CD4-positive, alpha-beta T cell (primary cell): ENCODE results near the gene PTPRN2. TPM values are rescaled to one million over a fixed set of nuclear protein-coding genes. Genes with fewer than 3 reads are reported as not detected.

Experiments
- ATAC-seq: fragments of 200-7000 bp; cut with Tn5 transposase; one replicate; pipeline ENCODE4 v1.10.0; 2022; ENCODE audit warnings: mild to moderate bottlenecking; ENCODE audit not compliant: poor library complexity
- CTCF ChIA-PET: fragments of 350-600 bp; sonication (Branson Sonifier 250); formaldehyde crosslinking; loops from one replicate; lab custom pipeline; 2021; ENCODE audit warnings: antibody characterized with exemption, inconsistent platforms; lab: Charles Lee
- POLR2A ChIA-PET: fragments of 350-600 bp; sonication (Branson Sonifier 250); formaldehyde crosslinking; loops from one replicate; lab custom pipeline; 2021; ENCODE audit warnings: antibody characterized with exemption, inconsistent platforms; lab: Charles Lee
- DNase-seq, 14 experiments: peaks; one replicate each; pipeline ENCODE4 v3.0.0-alpha.2; 2013 to 2020; ENCODE audit warnings: mixed read lengths in 2 of 14
- H3K27ac ChIP-seq, 2 donors: one replicate each; pipeline versions ENCODE4 v1.5.1 to v1.7.0; 2013; ENCODE audit warnings: low read length in 2 of 2, low read depth in 1 of 2, mild to moderate bottlenecking in 1 of 2
- H3K27me3 ChIP-seq, 2 experiments: 1 replicate in 1 of 2; 2 replicates in 1 of 2; pipeline versions ENCODE4 v1.6.1 to v1.7.0; 2013; ENCODE audit warnings: low read length in 2 of 2, control low read depth in 1 of 2, mild to moderate bottlenecking in 1 of 2, moderate library complexity in 1 of 2; ENCODE audit not compliant: insufficient read depth in 2 of 2, control insufficient read depth in 1 of 2
- H3K36me3 ChIP-seq: one replicate; pipeline ENCODE4 v1.6.1; 2013; ENCODE audit warnings: low read length, control low read depth; ENCODE audit not compliant: insufficient read depth
- H3K4me1 ChIP-seq: one replicate; pipeline ENCODE4 v1.6.1; 2013; ENCODE audit warnings: low read length, control low read depth; ENCODE audit not compliant: insufficient read depth
- H3K4me3 ChIP-seq: one replicate; pipeline ENCODE4 v1.5.1; 2013; ENCODE audit warnings: mild to moderate bottlenecking, low read length, moderate library complexity
- H3K9me3 ChIP-seq, 2 experiments: 1 replicate in 1 of 2; 2 replicates in 1 of 2; pipeline versions ENCODE4 v1.6.1 to v1.7.0; 2013; ENCODE audit warnings: low read length in 2 of 2, mild to moderate bottlenecking in 2 of 2, control low read depth in 1 of 2, moderate library complexity in 1 of 2; ENCODE audit not compliant: control insufficient read depth in 1 of 2, insufficient read depth in 1 of 2
- H3K27ac Mint-ChIP-seq: one replicate; pipeline ENCODE4 v1.8.0; 2020; ENCODE audit warnings: mixed read lengths
- H3K27me3 Mint-ChIP-seq: one replicate; pipeline ENCODE4 v1.8.0; 2021; ENCODE audit warnings: mixed read lengths
- H3K36me3 Mint-ChIP-seq: one replicate; pipeline ENCODE4 v1.8.0; 2021; ENCODE audit warnings: low read depth, mixed read lengths
- H3K4me1 Mint-ChIP-seq: one replicate; pipeline ENCODE4 v1.8.0; 2021; ENCODE audit warnings: low read depth, mixed read lengths
- H3K4me3 Mint-ChIP-seq: one replicate; pipeline ENCODE4 v1.8.0; 2020; ENCODE audit warnings: mild to moderate bottlenecking, mixed read lengths
- H3K9me3 Mint-ChIP-seq: one replicate; pipeline ENCODE4 v1.8.0; 2020; ENCODE audit warnings: mixed read lengths
- CTCF ChIP-seq: fragments of 200-600 bp; IDR thresholded peaks from one replicate; pipeline ENCODE4 v1.8.0; 2022; ENCODE audit warnings: antibody characterized with exemption, mild to moderate bottlenecking
- intact Hi-C, 2 experiments: fragments of 100-400 bp; cut with DNase I in 1 of 2; cut with micrococcal nuclease in 1 of 2; formaldehyde crosslinking; loops; one replicate each; pipeline versions ENCODE4 v1.15.1 to v1.9.0; 2023 to 2025; cut with DNase I, micrococcal nuclease
- total RNA-seq, 174 experiments: library from RNA in 2 of 174; stranded (reverse) in 2 of 174; gene quantifications; one replicate each; pipeline ENCODE4 v1.2.3 and lab custom pipeline; 2021 to 2026

The PTPRN2 gene
- total RNA-seq, 2 experiments from 2014 or later, result 0.34 to 0.44 TPM

GRCh38 chr7:157523766-157524421, 1063.7 kb downstream of the PTPRN2 start:
- Histone ChIP-seq H3K4me1 (no peaks in the 10 kb centered on the region), H3K4me3 (no peak overlapping the region), H3K36me3 (no peaks in the 10 kb centered on the region), H3K9me3 (no peaks in the 10 kb centered on the region), H3K27me3 (no peaks in the 10 kb centered on the region), H3K27ac (no peak overlapping the region)
- intact Hi-C loops, result no loop called here
- ATAC-seq (no peak), DNase-seq (peak in 1 of 14 experiments; percentile 20)
- Mint-ChIP-seq H3K27ac (no peak overlapping the region), H3K36me3 (no peaks in the 10 kb centered on the region), H3K27me3 (no peaks in the 10 kb centered on the region), H3K4me1 (no peaks in the 10 kb centered on the region), H3K9me3 (no peaks in the 10 kb centered on the region), H3K4me3 (no peak overlapping the region)
- ChIA-PET CTCF (no interaction called here), POLR2A (no interaction called here)
- TF ChIP-seq CTCF, result no peak

- ATAC-seq (no peak), DNase-seq (peak in 1 of 14 experiments; percentile 23)
- ChIA-PET CTCF (no interaction called here), POLR2A (no interaction called here)
- TF ChIP-seq CTCF, result no peak
- Mint-ChIP-seq H3K4me3 (no peak overlapping the region), H3K9me3 (no peaks in the 10 kb centered on the region), H3K27me3 (no peaks in the 10 kb centered on the region), H3K4me1 (no peaks in the 10 kb centered on the region), H3K36me3 (no peaks in the 10 kb centered on the region), H3K27ac (no peak overlapping the region)
- H3K4me1 ChIP-seq, result no peaks in the 10 kb centered on the region
- no peak overlapping the region for H3K27ac ChIP-seq
- intact Hi-C loops, result no loop called here
- H3K36me3 ChIP-seq, result no peaks in the 10 kb centered on the region
- no peak overlapping the region for H3K4me3 ChIP-seq
- no peaks in the 10 kb centered on the region for H3K9me3 ChIP-seq
- no peaks in the 10 kb centered on the region for H3K27me3 ChIP-seq
These were observed 1064.3 kb downstream of the PTPRN2 start for GRCh38 chr7:157523371-157523765.

- Histone ChIP-seq H3K4me1 (no peaks in the 10 kb centered on the region), H3K4me3 (no peak overlapping the region), H3K27me3 (no peaks in the 10 kb centered on the region), H3K9me3 (no peaks in the 10 kb centered on the region), H3K36me3 (no peaks in the 10 kb centered on the region), H3K27ac (no peak overlapping the region)
- DNase-seq (peak in 1 of 14 experiments; percentile 17), ATAC-seq (no peak)
- Mint-ChIP-seq H3K36me3 (no peaks in the 10 kb centered on the region), H3K27ac (no peak overlapping the region), H3K4me1 (no peaks in the 10 kb centered on the region), H3K4me3 (no peak overlapping the region), H3K27me3 (no peaks in the 10 kb centered on the region), H3K9me3 (no peaks in the 10 kb centered on the region)
- POLR2A ChIA-PET, result no interaction called here
- no peak for TF ChIP-seq CTCF
- intact Hi-C loops, result no loop called here
- CTCF ChIA-PET, result no interaction called here
These were observed 1064.7 kb downstream of the PTPRN2 start for GRCh38 chr7:157522954-157523353.
